HG02610 (cell line): ENCODE results near the gene TCF7L1.

Experiments
- ATAC-seq: cut with Tn5 transposase; IDR thresholded peaks from one replicate; pipeline ENCODE4 v1.9.1; 2021; ENCODE audit warnings: mild to moderate bottlenecking, moderate library complexity; ENCODE audit not compliant: unreplicated experiment

TCF7L1 gene

DNA sequence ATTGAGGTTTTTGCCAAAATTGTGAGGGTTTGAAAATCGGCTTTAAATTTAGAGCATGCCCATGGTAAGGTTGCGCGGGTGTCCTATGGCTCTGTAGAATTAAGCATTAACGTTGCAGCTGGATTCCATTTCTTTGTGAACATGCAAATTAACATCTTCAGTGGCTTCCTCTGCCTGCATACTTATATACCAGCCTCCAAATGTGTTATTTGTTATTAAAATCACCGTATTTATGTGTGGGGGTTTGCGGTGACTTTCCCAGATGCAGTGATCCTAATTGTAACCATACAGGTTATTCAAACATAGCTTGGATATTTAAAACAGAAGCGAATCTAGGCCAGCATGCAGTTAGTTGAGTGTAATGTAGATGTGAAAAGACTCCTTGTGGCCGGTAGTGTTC is 114.4 kb downstream of the TCF7L1 start:
- ATAC-seq, result no peak

DNA sequence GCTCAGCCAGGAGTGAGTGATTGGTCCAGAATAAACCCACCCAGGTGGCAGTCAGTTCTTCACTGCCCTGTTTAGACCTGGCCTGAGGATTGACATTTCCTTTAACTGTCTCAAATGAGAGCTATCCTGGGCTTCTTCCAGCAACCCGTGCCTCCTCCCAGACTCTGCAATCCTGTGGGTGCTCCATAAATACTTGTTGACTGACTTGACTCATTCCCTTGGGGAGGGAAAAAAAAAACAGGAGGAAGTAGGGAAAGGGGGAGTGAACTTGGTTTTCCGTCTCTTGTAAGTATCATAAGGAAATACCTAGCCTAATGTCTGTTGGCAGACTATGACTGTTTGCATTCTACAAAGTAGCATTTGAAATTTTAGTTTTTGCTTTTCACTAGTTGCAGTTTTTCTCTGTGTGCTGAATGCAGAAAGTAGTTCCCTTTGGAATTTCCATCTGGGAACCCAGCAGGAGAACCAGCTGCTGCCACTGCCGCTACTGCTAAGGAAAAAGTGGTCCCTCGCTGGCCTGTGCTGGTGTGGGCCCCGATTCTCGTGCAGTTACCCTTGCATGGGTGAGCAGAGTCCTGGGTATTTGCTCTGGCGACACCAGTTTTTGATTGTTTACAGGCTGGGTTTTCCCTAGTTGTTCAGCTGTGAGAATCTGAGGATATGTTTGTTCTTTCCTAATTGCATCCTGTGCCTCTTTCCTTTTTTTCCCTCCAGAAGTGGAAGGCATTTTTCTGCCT is 115.7 kb downstream of the TCF7L1 start:
- ATAC-seq, result no peak

- no peak for ATAC-seq
Measured at GRCh38 chr2:85250045-85250444, 116.9 kb downstream of the TCF7L1 start.

DNA sequence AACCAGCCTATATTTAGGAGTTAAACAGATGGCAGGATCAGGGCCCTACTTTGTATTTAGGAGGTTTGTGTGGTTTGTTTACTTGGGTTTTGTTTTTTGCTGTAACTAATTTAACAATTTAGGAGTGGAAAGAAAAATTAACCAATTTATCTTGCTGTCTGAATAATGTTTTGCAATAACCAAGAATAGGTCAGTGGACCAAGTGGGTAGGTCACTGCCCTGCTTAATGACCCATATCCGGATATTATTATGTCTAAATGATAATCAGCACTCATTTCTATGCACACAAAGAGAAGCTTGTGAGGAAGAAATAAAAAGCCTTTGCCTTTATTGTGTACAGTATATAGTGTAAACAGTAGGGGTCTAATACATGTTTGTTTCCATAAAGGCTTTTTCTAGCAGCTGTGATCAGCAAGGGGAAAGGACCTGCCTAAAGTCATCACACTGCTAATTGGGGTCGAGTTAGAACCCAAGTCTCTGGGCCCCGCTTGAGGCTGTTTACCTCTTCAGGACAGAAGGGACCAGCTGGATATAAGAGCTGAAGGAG is 118.0 kb downstream of the TCF7L1 start:
- ATAC-seq, result no peak

GRCh38 chr2:85253890-85254289 is 120.7 kb downstream of the TCF7L1 start:
- no peak for ATAC-seq

GRCh38 chr2:85254540-85255300 is 121.5 kb downstream of the TCF7L1 start:
- ATAC-seq, result no peak

DNA sequence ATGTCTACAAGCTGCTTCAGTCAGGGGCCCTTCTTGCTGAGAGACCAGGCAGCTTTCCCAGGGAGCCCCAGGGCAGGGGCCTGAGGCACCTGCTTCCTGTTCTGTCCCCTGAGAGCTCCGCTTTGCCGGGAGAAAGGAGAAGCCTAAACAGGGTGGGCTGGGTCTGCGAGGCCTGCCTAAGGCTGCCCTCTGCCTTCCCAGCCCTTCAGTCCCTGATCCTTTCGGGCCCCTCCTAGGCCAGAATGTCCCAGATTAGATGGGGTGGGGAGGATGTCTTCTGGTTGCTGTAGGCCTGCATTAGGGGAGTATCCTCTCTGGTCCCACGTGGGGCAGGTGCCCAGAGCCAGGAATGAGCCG is 122.2 kb downstream of the TCF7L1 start:
- ATAC-seq, result no peak

GRCh38 chr2:85255813-85256594 is 122.8 kb downstream of the TCF7L1 start:
- no peak for ATAC-seq

DNA sequence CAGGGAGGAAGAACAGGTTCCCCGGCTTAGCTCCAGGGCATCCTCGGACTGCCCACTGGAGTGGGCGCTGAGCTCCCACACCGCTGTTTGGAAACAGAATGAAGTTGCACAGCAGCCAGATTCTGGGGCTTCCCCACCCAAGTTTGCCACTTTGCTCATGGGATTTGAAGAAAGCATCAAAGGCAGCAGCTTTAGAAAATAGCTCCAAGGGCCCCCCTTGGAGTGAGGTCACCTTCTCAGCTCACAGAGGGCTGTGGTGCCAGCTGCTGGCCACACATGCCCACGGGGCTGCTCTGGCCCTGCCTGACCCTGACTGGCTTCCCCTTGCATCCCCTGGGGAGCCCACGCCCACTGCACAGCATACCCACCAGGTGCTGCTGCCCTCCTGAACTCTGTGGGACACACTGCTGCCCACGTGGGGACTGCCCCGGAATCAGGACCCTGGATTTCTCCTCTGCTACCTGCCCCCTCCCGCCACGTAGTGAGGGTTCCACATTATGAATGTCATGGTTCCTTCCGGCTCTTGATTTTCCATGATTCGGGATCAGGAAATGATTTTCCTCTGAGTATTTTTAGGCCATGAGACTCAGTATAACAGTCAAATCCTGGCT is 124.3 kb downstream of the TCF7L1 start:
- no peak for ATAC-seq

DNA sequence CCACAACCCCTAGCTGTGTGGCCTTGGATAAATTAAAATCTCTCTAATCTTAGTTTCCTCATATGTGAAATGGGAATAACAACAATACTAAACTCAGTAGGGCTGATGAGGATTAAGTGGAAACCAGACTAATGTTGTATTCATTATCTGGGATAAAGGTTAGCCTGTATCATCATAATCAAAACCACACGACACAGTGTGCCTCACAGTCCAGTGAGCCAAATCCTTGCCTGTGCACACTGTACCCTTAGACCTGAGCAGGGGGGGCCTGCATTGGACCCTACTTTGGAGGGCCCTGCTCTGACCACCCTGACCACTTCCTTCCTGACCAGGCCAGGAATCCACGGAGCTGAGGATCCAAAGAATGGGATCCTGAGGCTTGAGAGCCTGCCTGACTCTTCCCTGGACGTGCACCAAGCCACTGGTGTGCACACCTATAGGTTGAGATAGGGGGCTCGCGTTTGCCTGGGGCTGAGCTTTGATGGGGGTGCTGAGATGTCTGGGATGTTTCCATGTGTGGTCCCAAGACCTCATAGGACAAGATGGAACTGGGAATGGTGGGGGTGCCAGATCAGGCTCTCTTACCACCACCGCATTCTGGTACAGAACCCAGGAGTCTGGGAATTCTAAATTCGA is 124.9 kb downstream of the TCF7L1 start:
- ATAC-seq, result no peak

DNA sequence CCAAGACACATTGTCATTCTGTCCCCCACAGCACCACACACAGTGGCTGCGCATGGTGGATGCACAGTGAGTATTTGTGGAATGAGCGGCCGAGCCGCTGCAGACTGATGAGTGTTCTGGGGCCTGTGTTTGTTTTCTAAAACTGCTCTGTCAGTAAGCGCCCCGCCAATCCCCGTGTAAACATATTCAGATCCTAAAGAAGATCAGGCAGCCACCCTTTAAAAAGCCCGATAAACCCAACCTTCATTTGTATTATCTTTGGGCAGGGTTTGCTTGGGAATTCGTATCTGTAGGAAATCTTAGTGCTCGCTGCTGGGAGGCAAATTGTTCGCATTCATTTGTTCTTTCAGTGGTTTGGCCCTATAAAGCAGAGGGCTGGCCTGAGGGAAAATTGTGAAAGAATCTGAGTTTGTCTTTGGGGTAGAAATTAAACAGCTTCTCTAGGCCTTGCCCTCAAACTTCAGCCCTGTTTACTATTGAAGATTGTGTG is 126.0 kb downstream of the TCF7L1 start:
- ATAC-seq, result no peak

GRCh38 chr2:85259879-85260278 is 126.7 kb downstream of the TCF7L1 start:
- no peak for ATAC-seq

DNA sequence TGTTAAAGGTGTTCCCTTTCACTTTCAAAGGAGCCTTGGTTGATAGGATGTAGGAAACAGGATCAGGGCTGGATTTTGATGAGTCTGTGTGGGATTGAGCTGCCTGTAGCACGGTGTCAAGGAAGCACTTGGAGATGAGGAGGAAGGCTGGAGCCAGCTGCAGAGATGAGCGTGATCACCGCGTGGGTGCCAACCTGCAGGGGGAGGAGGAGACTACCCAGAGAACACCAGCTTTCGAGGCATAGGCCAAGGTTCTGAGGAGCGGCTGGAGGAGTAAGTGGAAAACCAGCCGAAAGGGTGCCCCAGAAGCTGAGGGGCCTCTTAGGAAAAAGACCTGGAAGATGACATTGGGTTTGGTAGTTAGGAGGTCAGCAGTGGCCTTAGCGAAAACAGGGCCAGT is 130.4 kb downstream of the TCF7L1 start:
- ATAC-seq, result no peak

- ATAC-seq, result no peak
Measured at GRCh38 chr2:85264471-85264870, 131.3 kb downstream of the TCF7L1 start.

- no peak for ATAC-seq
Measured at GRCh38 chr2:85265304-85265703, 132.1 kb downstream of the TCF7L1 start.

DNA sequence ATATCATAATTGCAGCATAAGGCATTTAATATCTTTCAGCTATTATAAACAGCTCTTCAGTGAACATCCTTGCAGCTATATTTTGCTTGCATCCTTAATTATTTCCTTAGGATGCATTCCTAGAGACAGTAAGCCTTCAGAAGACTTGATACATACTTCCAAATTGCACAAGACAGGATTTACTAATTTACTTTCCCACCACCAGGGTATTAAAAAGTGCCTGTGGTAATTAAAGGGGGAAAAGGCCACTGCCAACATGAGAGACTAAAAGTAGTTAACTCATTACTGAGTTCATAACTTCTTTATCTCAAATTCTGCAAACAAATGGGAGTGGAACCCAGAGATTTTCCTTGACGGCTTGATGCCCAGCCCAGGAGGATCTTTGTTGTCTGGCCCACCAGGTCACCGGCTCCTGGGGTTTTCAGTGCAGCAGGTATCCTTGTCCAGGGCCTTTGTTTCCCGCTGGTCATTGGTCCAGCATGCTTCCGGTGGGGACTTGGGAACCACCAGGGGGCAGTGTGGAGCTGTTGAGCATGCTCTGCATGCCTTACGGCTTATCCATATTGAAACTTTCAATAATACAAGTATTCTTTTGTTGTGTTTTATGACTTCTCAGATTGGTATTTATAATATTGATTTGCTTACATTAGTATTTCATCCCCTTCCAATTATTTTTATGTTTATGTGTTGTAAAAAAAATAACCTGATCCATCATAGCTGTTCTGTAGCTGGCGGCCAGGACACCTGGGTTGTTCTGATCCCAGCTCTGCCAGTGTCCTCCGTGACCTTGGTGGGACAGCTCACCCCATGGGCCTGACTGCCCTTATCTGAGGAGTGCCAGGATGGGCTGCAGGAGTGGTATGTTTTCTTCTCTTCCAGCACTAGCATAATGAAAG is 133.2 kb downstream of the TCF7L1 start:
- peak; percentile 60 for ATAC-seq

GRCh38 chr2:85269959-85270358 is 136.8 kb downstream of the TCF7L1 start:
- no peak for ATAC-seq

GRCh38 chr2:85272357-85272756 is 139.2 kb downstream of the TCF7L1 start:
- no peak for ATAC-seq
